Measurements from ENCODE around the gene SND1. TPM values are rescaled to one million over a fixed set of nuclear protein-coding genes. Genes with fewer than 3 reads are reported as not detected.

The SND1 gene
- total and polyA plus RNA-seq, 12 donors, result 58.9 to 266 (median 132) TPM

DNA sequence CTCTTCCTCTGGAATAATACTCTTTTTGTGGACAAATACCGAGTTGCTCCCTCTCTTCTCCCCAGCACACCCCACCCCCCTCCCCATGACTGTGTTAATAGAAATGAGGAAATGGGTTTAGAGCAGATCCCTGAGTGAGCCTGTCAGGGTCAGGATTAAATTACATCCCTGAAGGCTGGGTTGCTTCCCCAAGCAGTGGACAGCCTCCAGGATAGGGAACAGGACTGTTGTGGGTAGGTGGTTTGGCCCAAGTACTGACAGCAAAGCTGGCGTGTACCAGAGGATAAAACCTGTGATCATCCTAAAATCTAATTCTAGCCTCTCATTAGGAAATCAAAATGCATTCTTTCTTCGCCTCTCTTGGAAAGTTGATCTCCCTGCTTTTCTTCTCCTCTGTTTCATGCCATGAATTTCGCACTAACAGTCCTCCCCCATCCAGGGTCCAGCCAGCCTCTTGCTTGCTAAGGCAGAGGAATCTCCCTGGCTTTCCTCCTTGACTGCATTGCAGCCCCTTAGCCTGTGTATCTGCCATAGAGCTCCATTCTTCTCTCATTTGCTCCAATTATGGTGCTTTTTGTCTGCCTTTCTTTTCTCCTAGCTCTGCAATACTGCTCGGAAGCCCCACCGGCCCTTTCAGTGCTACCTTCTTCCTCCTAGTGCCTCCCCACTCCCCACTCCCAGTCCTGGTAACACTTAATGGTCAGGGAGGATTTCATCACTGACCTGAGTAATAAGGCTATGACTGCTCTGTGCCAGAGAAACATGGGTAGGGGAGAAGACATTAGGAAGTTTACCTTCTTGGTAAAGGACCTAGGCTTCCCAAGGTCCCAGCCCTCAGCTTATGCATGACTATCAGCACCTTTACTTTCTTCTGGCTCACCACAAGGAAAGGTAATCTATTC lies 370.9 kb downstream of the SND1 start:
- no peak for DNase-seq
- TF ChIP-seq, protein P1, sequence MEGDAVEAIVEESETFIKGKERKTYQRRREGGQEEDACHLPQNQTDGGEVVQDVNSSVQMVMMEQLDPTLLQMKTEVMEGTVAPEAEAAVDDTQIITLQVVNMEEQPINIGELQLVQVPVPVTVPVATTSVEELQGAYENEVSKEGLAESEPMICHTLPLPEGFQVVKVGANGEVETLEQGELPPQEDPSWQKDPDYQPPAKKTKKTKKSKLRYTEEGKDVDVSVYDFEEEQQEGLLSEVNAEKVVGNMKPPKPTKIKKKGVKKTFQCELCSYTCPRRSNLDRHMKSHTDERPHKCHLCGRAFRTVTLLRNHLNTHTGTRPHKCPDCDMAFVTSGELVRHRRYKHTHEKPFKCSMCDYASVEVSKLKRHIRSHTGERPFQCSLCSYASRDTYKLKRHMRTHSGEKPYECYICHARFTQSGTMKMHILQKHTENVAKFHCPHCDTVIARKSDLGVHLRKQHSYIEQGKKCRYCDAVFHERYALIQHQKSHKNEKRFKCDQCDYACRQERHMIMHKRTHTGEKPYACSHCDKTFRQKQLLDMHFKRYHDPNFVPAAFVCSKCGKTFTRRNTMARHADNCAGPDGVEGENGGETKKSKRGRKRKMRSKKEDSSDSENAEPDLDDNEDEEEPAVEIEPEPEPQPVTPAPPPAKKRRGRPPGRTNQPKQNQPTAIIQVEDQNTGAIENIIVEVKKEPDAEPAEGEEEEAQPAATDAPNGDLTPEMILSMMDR (IDR thresholded peaks at IDR 0.05), result no peak
- no peak for TF ChIP-seq POLR2A (IDR thresholded peaks at IDR 0.05)
- 76 to 86% (median 79%) methylated on average over 6 of the region's 6 CpGs for WGBS, 4 donors
- Histone ChIP-seq H3K4me1 (replicated peaks in 1 of 2) (peaks cover 13 to 57% of the 10 kb centered on the region in 2 donors), H3K27ac (peak overlapping the region in 1 of 5 donors; percentile 23), H3K4me3 (no peak overlapping the region), H3K9me3 (replicated peaks in 1 of 3) (no peaks in the 10 kb centered on the region), H3K36me3 (replicated peaks in 1 of 2) (no peaks in the 10 kb centered on the region), H3K27me3 (no peaks in the 10 kb centered on the region)
- intact Hi-C loops (cut with DNase I), result no loop called here

DNA sequence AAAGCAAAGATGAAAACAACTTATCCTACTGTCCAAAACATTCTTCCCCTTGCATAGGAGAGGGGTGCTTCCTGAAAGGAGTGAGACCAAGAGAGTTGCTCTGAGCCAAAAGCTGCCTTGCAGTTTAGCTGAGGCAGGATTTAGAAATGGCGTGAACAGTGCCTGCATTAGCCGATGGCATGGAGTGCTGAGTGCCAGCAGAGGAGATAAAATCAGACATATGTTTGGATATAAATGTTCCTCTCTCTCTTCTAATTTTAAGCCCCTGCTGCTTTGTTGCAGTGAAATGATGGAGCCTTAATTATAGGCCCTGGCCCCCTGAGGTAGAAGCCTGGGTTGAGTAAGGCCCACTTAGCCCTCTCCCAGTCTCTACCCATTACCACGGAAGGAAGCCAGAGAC lies 372.2 kb downstream of the SND1 start:
- TF ChIP-seq, protein P1 (IDR thresholded peaks at IDR 0.05), result no peak
- no peak for TF ChIP-seq POLR2A (IDR thresholded peaks at IDR 0.05)
- intact Hi-C loops (cut with DNase I), result no loop called here
- H3K9me3 ChIP-seq (replicated peaks in 1 of 3), result no peaks in the 10 kb centered on the region
- DNase-seq, result no peak
- no peak overlapping the region for H3K4me3 ChIP-seq
- H3K27ac ChIP-seq, result no peak overlapping the region
- peaks cover 13 to 61% of the 10 kb centered on the region in 2 donors for H3K4me1 ChIP-seq (replicated peaks in 1 of 2)
- H3K36me3 ChIP-seq (replicated peaks in 1 of 2), result no peaks in the 10 kb centered on the region
- 91 to 95% (median 95%) methylated on average over 3 of the region's 3 CpGs for WGBS, 4 donors
- no peaks in the 10 kb centered on the region for H3K27me3 ChIP-seq

DNA sequence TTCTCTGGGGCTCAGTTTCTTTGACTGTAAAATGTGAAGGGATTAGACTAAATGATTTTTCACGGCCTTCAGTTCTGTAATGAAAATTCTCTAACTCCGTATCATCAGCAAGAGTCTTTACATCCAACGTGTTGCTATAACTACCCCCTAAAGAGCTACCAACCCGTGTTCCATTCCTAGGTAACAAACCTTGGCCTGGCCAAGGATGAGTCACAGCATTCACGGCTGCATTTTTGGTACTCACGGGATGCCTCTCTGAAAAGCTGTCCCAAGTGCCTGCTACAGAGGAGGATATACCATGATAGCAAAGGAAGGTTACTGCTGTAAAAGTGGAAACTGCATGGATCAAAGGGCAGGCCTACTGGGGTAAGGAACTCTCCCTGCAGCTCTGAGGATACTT lies 373.4 kb downstream of the SND1 start:
- Histone ChIP-seq H3K27ac (peak overlapping the region in 2 of 5 donors; percentile 34 to 35), H3K27me3 (no peaks in the 10 kb centered on the region), H3K4me3 (no peak overlapping the region), H3K9me3 (replicated peaks in 1 of 3) (no peaks in the 10 kb centered on the region), H3K36me3 (replicated peaks in 1 of 2) (no peaks in the 10 kb centered on the region), H3K4me1 (replicated peaks in 1 of 2) (peaks cover 13 to 67% of the 10 kb centered on the region in 2 donors)
- peak in 1 of 7 donors; percentile 46 for DNase-seq
- TF ChIP-seq, protein P1 (IDR thresholded peaks at IDR 0.05), result no peak
- TF ChIP-seq POLR2A (IDR thresholded peaks at IDR 0.05), result no peak
- intact Hi-C loops (cut with DNase I), result no loop called here
- WGBS, 4 donors, result 52 to 68% (median 57%) methylated on average over 6 of the region's 6 CpGs

DNA sequence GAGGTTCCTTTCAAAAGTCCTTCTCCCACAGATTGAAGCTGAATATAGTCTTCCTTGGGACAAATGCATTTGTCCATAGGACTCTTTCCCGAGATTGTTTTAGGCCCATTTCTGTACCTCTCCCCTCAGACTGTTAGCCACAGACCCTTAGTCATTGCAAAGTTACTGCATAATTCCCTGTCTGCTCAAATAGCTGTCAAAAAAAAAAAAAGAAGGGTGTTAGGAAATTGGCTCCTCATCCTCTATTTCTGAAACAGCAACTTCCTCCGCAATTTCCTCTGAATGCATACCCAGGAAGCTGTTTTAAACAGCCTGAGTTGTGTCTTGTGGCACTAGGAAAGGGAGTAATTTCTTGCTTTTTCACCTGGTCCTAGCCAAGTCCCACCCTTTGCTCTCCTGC lies 373.8 kb downstream of the SND1 start:
- no peaks in the 10 kb centered on the region for H3K36me3 ChIP-seq (replicated peaks in 1 of 2)
- TF ChIP-seq POLR2A (IDR thresholded peaks at IDR 0.05), result no peak
- no peak for DNase-seq
- peaks cover 15 to 69% of the 10 kb centered on the region in 2 donors for H3K4me1 ChIP-seq (replicated peaks in 1 of 2)
- no peaks in the 10 kb centered on the region for H3K27me3 ChIP-seq
- H3K4me3 ChIP-seq, result no peak overlapping the region
- intact Hi-C loops (cut with DNase I), result no loop called here
- H3K27ac ChIP-seq, result peak overlapping the region in 1 of 5 donors; percentile 35
- H3K9me3 ChIP-seq (replicated peaks in 1 of 3), result no peaks in the 10 kb centered on the region
- 68 to 76% (median 72%) methylated on average over 2 of the region's 2 CpGs for WGBS, 4 donors
